GM21447 (cell line): ENCODE data around the gene FUT3.
"Not testable (repeated sequence)": the region's sequence is repeated elsewhere in the genome, so short reads cannot be mapped to it uniquely, and the experiment has no call there.

ENCODE experiments used
- ATAC-seq: cut with Tn5 transposase; IDR thresholded peaks from one replicate; pipeline ENCODE4 v1.9.1; 2021; ENCODE audit not compliant: unreplicated experiment

The FUT3 gene

GRCh38 chr19:5882421-5882968 is 31.2 kb upstream of the FUT3 start:
- no peak for ATAC-seq

- ATAC-seq = no peak
Measured at GRCh38 chr19:5881543-5882299, 30.5 kb upstream of the FUT3 start.

GRCh38 chr19:5880604-5881078 is 29.4 kb upstream of the FUT3 start:
- no peak for ATAC-seq

- ATAC-seq = no peak
Measured at GRCh38 chr19:5880196-5880595, 28.9 kb upstream of the FUT3 start.

GRCh38 chr19:5877882-5878281 is 26.6 kb upstream of the FUT3 start:
- ATAC-seq = no peak

GRCh38 chr19:5877427-5877826 is 26.2 kb upstream of the FUT3 start:
- ATAC-seq = no peak

GRCh38 chr19:5874496-5874895 is 23.2 kb upstream of the FUT3 start:
- not testable (repeated sequence) for ATAC-seq

GRCh38 chr19:5873617-5874199 is 22.5 kb upstream of the FUT3 start:
- no peak for ATAC-seq

GRCh38 chr19:5870986-5871394 is 19.7 kb upstream of the FUT3 start:
- no peak for ATAC-seq

- no peak for ATAC-seq
Measured at GRCh38 chr19:5867201-5868136, 16.2 kb upstream of the FUT3 start.

GRCh38 chr19:5865772-5866171 is 14.5 kb upstream of the FUT3 start:
- no peak for ATAC-seq

- no peak for ATAC-seq
Measured at GRCh38 chr19:5864725-5865486, 13.7 kb upstream of the FUT3 start.

GRCh38 chr19:5864013-5864720 is 12.9 kb upstream of the FUT3 start:
- ATAC-seq = no peak

GRCh38 chr19:5863030-5863665 is 11.9 kb upstream of the FUT3 start:
- no peak for ATAC-seq

GRCh38 chr19:5857203-5858081 is 6.2 kb upstream of the FUT3 start:
- no peak for ATAC-seq

- not testable (repeated sequence) for ATAC-seq
Measured at GRCh38 chr19:5855151-5855550, 3.9 kb upstream of the FUT3 start.

GRCh38 chr19:5854121-5854520 is 2.9 kb upstream of the FUT3 start:
- ATAC-seq = not testable (repeated sequence)

- no peak for ATAC-seq
Measured at GRCh38 chr19:5850743-5851293, 431 bp downstream of the FUT3 start.
